IPS-18a (cell line): ENCODE measurements around the gene COPZ2.
A peak's percentile ranks its signal among the peaks of the same experiment; 100 is the strongest.

ENCODE experiments used
- H3K27ac ChIP-seq: one replicate; pipeline ENCODE4 v1.5.1; 2013; ENCODE audit warnings: low read length
- H3K27me3 ChIP-seq: one replicate; pipeline ENCODE4 v1.6.1; 2013; ENCODE audit warnings: mild to moderate bottlenecking, low read length; ENCODE audit not compliant: control insufficient read depth, insufficient read depth
- H3K36me3 ChIP-seq: one replicate; pipeline ENCODE4 v1.6.1; 2013; ENCODE audit warnings: low read depth, low read length; ENCODE audit not compliant: control insufficient read depth
- H3K4me1 ChIP-seq: one replicate; pipeline ENCODE4 v1.6.1; 2013; ENCODE audit warnings: low read depth, low read length; ENCODE audit not compliant: control insufficient read depth
- H3K4me3 ChIP-seq: one replicate; pipeline ENCODE4 v1.5.1; 2013; ENCODE audit warnings: low read length
- H3K9ac ChIP-seq: one replicate; pipeline ENCODE4 v1.6.1; 2013; ENCODE audit warnings: mild to moderate bottlenecking, low read length, moderate library complexity
- H3K9me3 ChIP-seq: one replicate; pipeline ENCODE4 v1.6.1; 2013; ENCODE audit warnings: low read depth, low read length; ENCODE audit not compliant: control insufficient read depth

Gene COPZ2

GRCh38 chr17:48013876-48014594 is 23.6 kb downstream of the COPZ2 start:
- no peak overlapping the region for H3K4me3 ChIP-seq
- H3K36me3 ChIP-seq: no peaks in the 10 kb centered on the region
- no peak overlapping the region for H3K9ac ChIP-seq
- H3K9me3 ChIP-seq: no peaks in the 10 kb centered on the region
- H3K27me3 ChIP-seq: peaks cover 21% of the 10 kb centered on the region
- peaks cover 29% of the 10 kb centered on the region for H3K4me1 ChIP-seq
- H3K27ac ChIP-seq: no peak overlapping the region

- H3K9me3 ChIP-seq: no peaks in the 10 kb centered on the region
- H3K36me3 ChIP-seq: no peaks in the 10 kb centered on the region
- peaks cover 29% of the 10 kb centered on the region for H3K4me1 ChIP-seq
- peaks cover 21% of the 10 kb centered on the region for H3K27me3 ChIP-seq
- peak overlapping the region; percentile 21 for H3K4me3 ChIP-seq
- no peak overlapping the region for H3K27ac ChIP-seq
- peak overlapping the region; percentile 26 for H3K9ac ChIP-seq
Measured at GRCh38 chr17:48012654-48013053, 24.9 kb downstream of the COPZ2 start.

GRCh38 chr17:48012151-48012520 is 25.5 kb downstream of the COPZ2 start:
- Histone ChIP-seq H3K4me3 (peak overlapping the region; percentile 75), H3K9ac (peak overlapping the region; percentile 41), H3K4me1 (peaks cover 29% of the 10 kb centered on the region), H3K27me3 (peaks cover 21% of the 10 kb centered on the region), H3K9me3 (no peaks in the 10 kb centered on the region), H3K27ac (no peak overlapping the region), H3K36me3 (no peaks in the 10 kb centered on the region)

GRCh38 chr17:48011405-48012150 is 26.0 kb downstream of the COPZ2 start:
- Histone ChIP-seq H3K27ac (no peak overlapping the region), H3K4me3 (peak overlapping the region; percentile 75), H3K9ac (peak overlapping the region; percentile 41), H3K36me3 (no peaks in the 10 kb centered on the region), H3K9me3 (no peaks in the 10 kb centered on the region), H3K4me1 (peaks cover 29% of the 10 kb centered on the region), H3K27me3 (peaks cover 21% of the 10 kb centered on the region)

GRCh38 chr17:48010193-48010592 is 27.4 kb downstream of the COPZ2 start:
- Histone ChIP-seq H3K27me3 (peaks cover 21% of the 10 kb centered on the region), H3K4me1 (peaks cover 35% of the 10 kb centered on the region), H3K9me3 (no peaks in the 10 kb centered on the region), H3K4me3 (no peak overlapping the region), H3K36me3 (no peaks in the 10 kb centered on the region), H3K9ac (no peak overlapping the region), H3K27ac (no peak overlapping the region)

GRCh38 chr17:48006936-48007709 is 30.5 kb downstream of the COPZ2 start:
- H3K4me1 ChIP-seq: peaks cover 41% of the 10 kb centered on the region
- no peak overlapping the region for H3K27ac ChIP-seq
- H3K36me3 ChIP-seq: no peaks in the 10 kb centered on the region
- H3K27me3 ChIP-seq: no peaks in the 10 kb centered on the region
- H3K9ac ChIP-seq: no peak overlapping the region
- no peaks in the 10 kb centered on the region for H3K9me3 ChIP-seq
- no peak overlapping the region for H3K4me3 ChIP-seq

- peak overlapping the region; percentile 63 for H3K9ac ChIP-seq
- H3K27ac ChIP-seq: no peak overlapping the region
- H3K9me3 ChIP-seq: no peaks in the 10 kb centered on the region
- peaks cover 44% of the 10 kb centered on the region for H3K4me1 ChIP-seq
- no peaks in the 10 kb centered on the region for H3K36me3 ChIP-seq
- H3K27me3 ChIP-seq: no peaks in the 10 kb centered on the region
- peak overlapping the region; percentile 29 for H3K4me3 ChIP-seq
Measured at GRCh38 chr17:48004983-48005382, 32.6 kb downstream of the COPZ2 start.

GRCh38 chr17:48003417-48004151 is 34.0 kb downstream of the COPZ2 start:
- Histone ChIP-seq H3K27me3 (no peaks in the 10 kb centered on the region), H3K4me3 (peak overlapping the region; percentile 31), H3K9ac (peak overlapping the region; percentile 63), H3K36me3 (no peaks in the 10 kb centered on the region), H3K27ac (peak overlapping the region; percentile 94), H3K4me1 (peaks cover 48% of the 10 kb centered on the region), H3K9me3 (no peaks in the 10 kb centered on the region)

- H3K9me3 ChIP-seq: no peaks in the 10 kb centered on the region
- H3K4me3 ChIP-seq: peak overlapping the region; percentile 31
- peaks cover 48% of the 10 kb centered on the region for H3K4me1 ChIP-seq
- no peaks in the 10 kb centered on the region for H3K36me3 ChIP-seq
- H3K9ac ChIP-seq: peak overlapping the region; percentile 63
- H3K27me3 ChIP-seq: no peaks in the 10 kb centered on the region
- peak overlapping the region; percentile 62 for H3K27ac ChIP-seq
Measured at GRCh38 chr17:48002916-48003416, 34.6 kb downstream of the COPZ2 start.

- H3K4me1 ChIP-seq: peaks cover 48% of the 10 kb centered on the region
- peak overlapping the region; percentile 62 for H3K27ac ChIP-seq
- peak overlapping the region; percentile 63 for H3K9ac ChIP-seq
Measured at GRCh38 chr17:48002266-48002915, 35.2 kb downstream of the COPZ2 start.

More at GRCh38 chr17:48002266-48002915, 35.2 kb downstream of the COPZ2 start:
- Histone ChIP-seq H3K9me3 (no peaks in the 10 kb centered on the region), H3K36me3 (no peaks in the 10 kb centered on the region), H3K4me3 (peak overlapping the region; percentile 31), H3K27me3 (no peaks in the 10 kb centered on the region)
